PC-9 (cell line): ENCODE results near the gene SHISA9. TPM values are rescaled to one million over a fixed set of nuclear protein-coding genes. Genes with fewer than 3 reads are reported as not detected.

ENCODE experiments used
- BruUV-seq: library from RNA; stranded (reverse); fragments of 400-500 nt; replicated peaks from 2 replicates; lab custom pipeline; 2021; lab: Mats Ljungman, UMichigan
- CTCF ChIA-PET: fragments of 300-600 bp; sonication (Branson Sonifier 250); formaldehyde crosslinking; loops from one replicate; lab custom pipeline; 2022; ENCODE audit warnings: antibody characterized with exemption; lab: Charles Lee
- POLR2A ChIA-PET: fragments of 300-600 bp; sonication (Branson Sonifier 250); formaldehyde crosslinking; loops from one replicate; lab custom pipeline; 2022; ENCODE audit warnings: antibody characterized with exemption; ENCODE audit not compliant: unreplicated experiment; lab: Charles Lee
- DNase-seq, 2 experiments: peaks; one replicate each; pipeline versions ENCODE4 v3.0.0 to v3.0.0-alpha.2; 2015 to 2022; ENCODE audit warnings: mixed read lengths in 1 of 2
- H2AFZ ChIP-seq: fragments of 200-600 bp; sonication (generic); 2 replicates; pipeline ENCODE4 v1.8.1; 2017; ENCODE audit warnings: antibody characterized with exemption
- H3F3A ChIP-seq: fragments of 200-600 bp; sonication (generic); 2 replicates; pipeline ENCODE4 v1.8.1; 2017; ENCODE audit warnings: antibody characterized with exemption, mild to moderate bottlenecking, low read depth; ENCODE audit not compliant: insufficient read depth
- H3K27ac ChIP-seq: fragments of 200-600 bp; sonication (generic); 2 replicates; pipeline ENCODE4 v1.6.1; 2016; ENCODE audit warnings: mixed run types
- H3K27me3 ChIP-seq: fragments of 200-600 bp; sonication (generic); 2 replicates; pipeline ENCODE4 v1.6.1; 2016; ENCODE audit warnings: low read depth, mixed run types; ENCODE audit not compliant: insufficient read depth
- H3K36me3 ChIP-seq: fragments of 200-600 bp; sonication (generic); 2 replicates; pipeline ENCODE4 v1.6.1; 2016; ENCODE audit warnings: low read depth, mixed run types
- H3K4me1 ChIP-seq: fragments of 200-600 bp; sonication (generic); replicated peaks from 2 replicates; pipeline ENCODE4 v1.6.1; 2016; ENCODE audit warnings: mixed run types; ENCODE audit not compliant: insufficient read depth
- H3K4me2 ChIP-seq: fragments of 200-600 bp; sonication (generic); 2 replicates; pipeline ENCODE4 v1.6.1; 2017; ENCODE audit warnings: mixed run types
- H3K4me3 ChIP-seq: fragments of 200-600 bp; sonication (generic); 2 replicates; pipeline ENCODE4 v1.6.1; 2016; ENCODE audit warnings: mixed run types
- H3K79me2 ChIP-seq: fragments of 200-600 bp; sonication (generic); 2 replicates; pipeline ENCODE4 v1.6.1; 2017; ENCODE audit warnings: low read depth, mixed run types
- H3K9me2 ChIP-seq: fragments of 200-600 bp; sonication (generic); 2 replicates; pipeline ENCODE4 v1.8.1; 2017; ENCODE audit warnings: mild to moderate bottlenecking; ENCODE audit not compliant: insufficient read depth
- H3K9me3 ChIP-seq: fragments of 200-600 bp; sonication (generic); 2 replicates; pipeline ENCODE4 v1.8.1; 2016; ENCODE audit warnings: low read depth; ENCODE audit not compliant: insufficient read depth
- H4K20me1 ChIP-seq: fragments of 200-600 bp; sonication (generic); 2 replicates; pipeline ENCODE4 v1.8.1; 2017; ENCODE audit not compliant: insufficient read depth
- CTCF ChIP-seq: fragments of 200-600 bp; sonication (generic); conservative IDR thresholded peaks from 2 replicates; pipeline ENCODE4 v1.6.1; 2017; ENCODE audit warnings: mixed run types, antibody characterized with exemption, mild to moderate bottlenecking, moderate library complexity
- EZH2 ChIP-seq: fragments of 200-600 bp; sonication (generic); IDR thresholded peaks from 2 replicates; pipeline ENCODE4 v1.8.0; 2017; ENCODE audit warnings: antibody characterized with exemption, low read depth
- intact Hi-C: fragments of 100-400 bp; cut with micrococcal nuclease; formaldehyde crosslinking; loops from one replicate; pipeline ENCODE4 v1.10.0; 2022; ENCODE audit not compliant: unreplicated experiment
- total RNA-seq: library from RNA; stranded (reverse); gene quantifications from 2 replicates; pipeline ENCODE4 v1.2.3, GENCODE V29; 2021

The SHISA9 gene
- total RNA-seq, 1 experiment from 2014 or later, result 80.5 TPM

- CTCF ChIA-PET, result no interaction called here
- no TSS peak for BruUV-seq
- Histone ChIP-seq H3K27ac (no peak overlapping the region), H3K4me3 (no peak overlapping the region), H2AFZ (no peak overlapping the region), H3K9me3 (no peaks in the 10 kb centered on the region), H4K20me1 (no peaks in the 10 kb centered on the region), H3K79me2 (no peaks in the 10 kb centered on the region), H3K36me3 (no peaks in the 10 kb centered on the region), H3K4me1 (peaks cover 77% of the 10 kb centered on the region), H3K27me3 (no peaks in the 10 kb centered on the region), H3K9me2 (no peaks in the 10 kb centered on the region), H3K4me2 (no peak overlapping the region), H3F3A (peaks cover 60% of the 10 kb centered on the region)
- TF ChIP-seq CTCF (no peak), EZH2 (no peak)
- intact Hi-C loops, result loop anchor here (5.0 kb wide), 2 partner anchors 77 to 267 kb away; partner anchors contain the start of gene CPPED1
- POLR2A ChIA-PET, result interaction anchor here (0.7 kb wide), 1 partner anchor 13 kb away, joined by 12 read pairs; no protein-coding TSS in a partner anchor
- no peak for DNase-seq
Measured at GRCh38 chr16:12878973-12879372, 22.4 kb upstream of the SHISA9 start.

GRCh38 chr16:12879812-12880211 lies 21.6 kb upstream of the SHISA9 start:
- Histone ChIP-seq H2AFZ (no peak overlapping the region), H4K20me1 (no peaks in the 10 kb centered on the region), H3F3A (peaks cover 53% of the 10 kb centered on the region), H3K9me2 (no peaks in the 10 kb centered on the region), H3K4me1 (peaks cover 68% of the 10 kb centered on the region), H3K27me3 (no peaks in the 10 kb centered on the region), H3K79me2 (no peaks in the 10 kb centered on the region), H3K36me3 (no peaks in the 10 kb centered on the region), H3K27ac (peak overlapping the region; percentile 95), H3K4me3 (no peak overlapping the region), H3K9me3 (no peaks in the 10 kb centered on the region), H3K4me2 (peak overlapping the region; percentile 68)
- ChIA-PET POLR2A (interaction anchor here (0.5 kb wide), 1 partner anchor 76 kb away, joined by 4 read pairs; the partner anchor contains the start of gene CPPED1), CTCF (no interaction called here)
- no TSS peak for BruUV-seq
- intact Hi-C loops, result loop anchor here (5.0 kb wide), 2 partner anchors 78 to 268 kb away; partner anchors contain the start of gene CPPED1
- no peak for TF ChIP-seq CTCF
- no peak for TF ChIP-seq EZH2
- DNase-seq, result no peak

- Histone ChIP-seq H3K36me3 (no peaks in the 10 kb centered on the region), H3K27me3 (no peaks in the 10 kb centered on the region), H4K20me1 (no peaks in the 10 kb centered on the region), H3K4me2 (peak overlapping the region; percentile 68), H3K9me3 (no peaks in the 10 kb centered on the region), H3K4me3 (no peak overlapping the region; the same call in 1 of the 2 replicates), H3K27ac (peak overlapping the region; percentile 95), H2AFZ (peak overlapping the region; percentile 64; the same call in 1 of the 2 replicates), H3K79me2 (no peaks in the 10 kb centered on the region), H3K9me2 (no peaks in the 10 kb centered on the region), H3K4me1 (peaks cover 55% of the 10 kb centered on the region), H3F3A (peaks cover 43% of the 10 kb centered on the region)
- DNase-seq, result peak in 1 of 2 experiments; percentile 85
- BruUV-seq, result no TSS peak
- CTCF ChIA-PET, result no interaction called here
- TF ChIP-seq CTCF (no peak), EZH2 (no peak)
- intact Hi-C loops, result no loop called here
- POLR2A ChIA-PET, result no interaction called here
Measured at GRCh38 chr16:12881182-12881581, 20.2 kb upstream of the SHISA9 start.
